Loucy (cell line): ENCODE data around the gene GABBR2.

Experiments used
- H2AFZ ChIP-seq: fragments of 200-600 bp; sonication (generic); 2 replicates; pipeline ENCODE4 v1.6.0; 2016; ENCODE audit warnings: antibody characterized with exemption, mild to moderate bottlenecking, low read length, moderate library complexity
- H3F3A ChIP-seq: fragments of 200-600 bp; 2 replicates; pipeline ENCODE4 v1.6.0; 2016; ENCODE audit warnings: antibody characterized with exemption, low read depth, mild to moderate bottlenecking
- H3K27me3 ChIP-seq: fragments of 200-600 bp; sonication (generic); 2 replicates; pipeline ENCODE4 v1.6.1; 2014; ENCODE audit warnings: low read length, mild to moderate bottlenecking; ENCODE audit not compliant: insufficient read depth, poor library complexity, severe bottlenecking
- H3K36me3 ChIP-seq: fragments of 200-600 bp; sonication (generic); 2 replicates; pipeline ENCODE4 v1.6.1; 2016; ENCODE audit warnings: low read length; ENCODE audit not compliant: insufficient read depth
- H3K4me1 ChIP-seq: fragments of 200-600 bp; sonication (generic); 2 replicates; pipeline ENCODE4 v1.5.1; 2014; ENCODE audit warnings: low read length, mild to moderate bottlenecking; ENCODE audit not compliant: insufficient read depth, poor library complexity, severe bottlenecking
- H3K4me2 ChIP-seq: fragments of 200-600 bp; sonication (generic); 2 replicates; pipeline ENCODE4 v1.6.0; 2014; ENCODE audit warnings: antibody characterized with exemption, low read length, low read depth, mild to moderate bottlenecking; ENCODE audit not compliant: poor library complexity, severe bottlenecking
- H3K4me3 ChIP-seq: fragments of 200-600 bp; sonication (generic); 2 replicates; pipeline ENCODE4 v1.5.1; 2014; ENCODE audit warnings: low read length, mild to moderate bottlenecking, mixed read lengths; ENCODE audit not compliant: poor library complexity, severe bottlenecking
- H3K79me2 ChIP-seq: fragments of 200-600 bp; sonication (generic); 2 replicates; pipeline ENCODE4 v1.6.1; 2014; ENCODE audit warnings: low read length; ENCODE audit not compliant: insufficient read depth
- H3K9ac ChIP-seq: fragments of 200-600 bp; sonication (generic); 2 replicates; pipeline ENCODE4 v1.6.0; 2014; ENCODE audit warnings: mild to moderate bottlenecking, low read depth, low read length, moderate library complexity; ENCODE audit not compliant: poor library complexity, severe bottlenecking
- H3K9me2 ChIP-seq: fragments of 200-600 bp; sonication (generic); replicated peaks from 2 replicates; pipeline ENCODE4 v1.6.1; 2016; ENCODE audit warnings: low read depth, low read length, mixed read lengths
- H3K9me3 ChIP-seq: fragments of 200-600 bp; sonication (generic); 2 replicates; pipeline ENCODE4 v1.6.1; 2014; ENCODE audit warnings: mild to moderate bottlenecking, antibody characterized with exemption, low read length, low read depth; ENCODE audit not compliant: insufficient read depth
- H4K20me1 ChIP-seq: fragments of 200-600 bp; sonication (generic); 2 replicates; pipeline ENCODE4 v1.6.0; 2014; ENCODE audit warnings: antibody characterized with exemption, low read length, mild to moderate bottlenecking; ENCODE audit not compliant: insufficient read depth, poor library complexity, severe bottlenecking
- EZH2phosphoT487 ChIP-seq: fragments of 200-600 bp; IDR thresholded peaks from 2 replicates; pipeline ENCODE4 v1.6.1; 2018; ENCODE audit warnings: antibody characterized with exemption, mild to moderate bottlenecking, moderate library complexity, borderline replicate concordance
- TF ChIP-seq, protein P1 (sequence below): fragments of 200-600 bp; sonication (generic); conservative IDR thresholded peaks from 2 replicates; pipeline ENCODE4 v1.5.1; 2014; ENCODE audit warnings: mild to moderate bottlenecking, antibody characterized with exemption, low read length

GABBR2 gene

DNA sequence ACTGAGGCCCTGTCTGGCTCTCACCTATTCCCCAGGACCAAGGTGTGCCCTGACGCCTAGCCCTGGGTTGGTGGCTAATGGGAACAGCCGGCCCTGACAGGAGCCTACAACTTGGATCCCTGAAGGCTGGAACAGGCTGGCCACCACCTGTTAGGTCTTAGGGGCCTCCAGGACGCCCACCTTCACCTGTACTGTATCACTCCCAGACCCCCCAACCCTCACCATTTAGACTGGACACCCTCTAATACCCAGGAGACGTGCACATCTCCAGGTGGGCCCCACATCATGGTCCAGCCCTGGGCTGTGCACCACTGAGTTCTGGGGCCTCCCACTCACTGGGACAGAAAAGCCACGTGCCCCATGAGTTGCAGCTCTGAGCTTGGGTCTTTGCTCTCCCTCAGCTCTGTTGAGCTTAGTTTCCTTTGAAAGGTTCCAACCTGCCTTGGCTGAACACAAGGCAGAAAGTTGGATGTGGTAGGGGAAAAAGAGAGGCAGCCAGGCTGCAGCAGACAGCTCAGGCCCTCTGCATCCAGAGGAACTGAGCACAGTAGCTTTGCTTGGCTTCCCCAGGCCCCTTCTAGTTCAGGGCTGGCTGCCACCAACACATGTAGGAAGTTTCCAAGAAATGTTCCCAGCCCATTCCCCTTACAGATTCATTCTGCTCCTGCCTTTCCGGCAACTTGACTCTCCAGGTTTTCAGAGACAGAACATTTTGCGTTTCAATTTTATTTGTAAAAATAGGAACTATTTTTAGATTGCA is 336.5 kb downstream of the GABBR2 start:
- TF ChIP-seq, protein P1, sequence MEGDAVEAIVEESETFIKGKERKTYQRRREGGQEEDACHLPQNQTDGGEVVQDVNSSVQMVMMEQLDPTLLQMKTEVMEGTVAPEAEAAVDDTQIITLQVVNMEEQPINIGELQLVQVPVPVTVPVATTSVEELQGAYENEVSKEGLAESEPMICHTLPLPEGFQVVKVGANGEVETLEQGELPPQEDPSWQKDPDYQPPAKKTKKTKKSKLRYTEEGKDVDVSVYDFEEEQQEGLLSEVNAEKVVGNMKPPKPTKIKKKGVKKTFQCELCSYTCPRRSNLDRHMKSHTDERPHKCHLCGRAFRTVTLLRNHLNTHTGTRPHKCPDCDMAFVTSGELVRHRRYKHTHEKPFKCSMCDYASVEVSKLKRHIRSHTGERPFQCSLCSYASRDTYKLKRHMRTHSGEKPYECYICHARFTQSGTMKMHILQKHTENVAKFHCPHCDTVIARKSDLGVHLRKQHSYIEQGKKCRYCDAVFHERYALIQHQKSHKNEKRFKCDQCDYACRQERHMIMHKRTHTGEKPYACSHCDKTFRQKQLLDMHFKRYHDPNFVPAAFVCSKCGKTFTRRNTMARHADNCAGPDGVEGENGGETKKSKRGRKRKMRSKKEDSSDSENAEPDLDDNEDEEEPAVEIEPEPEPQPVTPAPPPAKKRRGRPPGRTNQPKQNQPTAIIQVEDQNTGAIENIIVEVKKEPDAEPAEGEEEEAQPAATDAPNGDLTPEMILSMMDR: no peak
- no peak for TF ChIP-seq EZH2phosphoT487
- no peaks in the 10 kb centered on the region for H3K9me2 ChIP-seq
- no peaks in the 10 kb centered on the region for H4K20me1 ChIP-seq
- no peaks in the 10 kb centered on the region for H3K4me1 ChIP-seq
- no peaks in the 10 kb centered on the region for H3K9me3 ChIP-seq
- H3K36me3 ChIP-seq: no peaks in the 10 kb centered on the region
- no peak overlapping the region for H3K9ac ChIP-seq
- H3F3A ChIP-seq: no peaks in the 10 kb centered on the region
- no peak overlapping the region for H3K4me2 ChIP-seq
- H2AFZ ChIP-seq: no peak overlapping the region
- H3K79me2 ChIP-seq: no peaks in the 10 kb centered on the region
- H3K4me3 ChIP-seq: no peak overlapping the region
- no peaks in the 10 kb centered on the region for H3K27me3 ChIP-seq

DNA sequence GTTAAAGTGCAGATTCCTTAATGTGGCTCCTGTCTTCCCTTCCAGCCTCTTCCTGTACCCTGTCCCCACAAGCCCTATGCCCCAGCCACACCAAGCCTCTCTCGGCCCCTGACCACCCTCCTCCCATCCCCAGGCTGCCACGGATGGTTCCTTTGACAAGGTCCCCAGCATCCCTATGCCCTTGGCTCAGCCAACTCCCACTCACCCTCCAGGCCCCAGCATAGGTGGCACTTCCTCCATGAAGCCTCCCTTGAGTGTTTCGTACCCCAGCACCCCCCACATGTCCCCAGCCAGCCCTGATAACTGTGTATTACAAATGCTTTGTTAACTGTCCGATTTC is 337.8 kb downstream of the GABBR2 start:
- Histone ChIP-seq H3K36me3 (no peaks in the 10 kb centered on the region), H3K4me1 (no peaks in the 10 kb centered on the region), H3K79me2 (no peaks in the 10 kb centered on the region), H3F3A (no peaks in the 10 kb centered on the region), H3K9ac (no peak overlapping the region), H3K9me3 (peaks cover 4% of the 10 kb centered on the region), H2AFZ (no peak overlapping the region), H3K4me2 (no peak overlapping the region), H3K27me3 (no peaks in the 10 kb centered on the region), H3K9me2 (no peaks in the 10 kb centered on the region), H3K4me3 (no peak overlapping the region), H4K20me1 (no peaks in the 10 kb centered on the region)
- TF ChIP-seq, protein P1: no peak
- no peak for TF ChIP-seq EZH2phosphoT487

DNA sequence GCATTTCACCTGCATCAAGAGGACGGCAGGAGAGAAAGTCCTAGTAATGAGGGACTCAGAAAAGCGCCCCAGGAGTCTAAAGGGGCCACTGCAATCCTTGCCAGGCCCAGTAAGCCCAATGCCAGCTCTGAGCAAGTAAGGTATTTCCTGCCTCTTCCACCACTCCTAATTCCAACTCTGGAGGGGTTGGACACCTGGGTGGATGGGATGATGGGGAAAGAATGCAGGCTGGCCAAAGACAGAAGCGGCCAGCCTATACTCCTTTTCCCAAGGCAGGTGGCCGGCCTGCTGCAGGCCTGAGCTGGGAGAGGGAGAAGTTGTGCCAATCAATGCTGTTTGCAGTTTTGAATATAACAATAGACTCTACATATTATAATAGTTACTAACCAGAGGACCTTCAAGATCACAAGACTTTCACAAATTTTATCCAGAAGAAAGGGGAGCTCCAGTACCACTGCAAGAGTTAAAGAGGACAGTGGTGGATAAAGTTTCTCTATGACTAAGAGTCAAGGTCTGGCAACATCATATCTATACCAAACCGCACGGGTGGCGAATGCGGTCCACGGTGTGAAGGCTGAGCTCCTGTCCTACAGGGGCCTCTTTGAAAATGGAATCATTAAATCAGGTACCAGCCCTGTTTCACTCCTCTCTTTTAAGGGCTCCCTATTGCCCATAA is 338.3 kb downstream of the GABBR2 start:
- Histone ChIP-seq H3K36me3 (no peaks in the 10 kb centered on the region), H3K27me3 (no peaks in the 10 kb centered on the region)
- no peak for TF ChIP-seq EZH2phosphoT487
- TF ChIP-seq, protein P1: no peak

More for the DNA sequence above, 338.3 kb downstream of the GABBR2 start:
- Histone ChIP-seq H3K4me2 (no peak overlapping the region), H3K4me3 (no peak overlapping the region), H3K9ac (no peak overlapping the region), H3F3A (no peaks in the 10 kb centered on the region), H3K9me3 (peaks cover 9% of the 10 kb centered on the region), H2AFZ (no peak overlapping the region), H3K9me2 (no peaks in the 10 kb centered on the region), H4K20me1 (no peaks in the 10 kb centered on the region), H3K4me1 (no peaks in the 10 kb centered on the region), H3K79me2 (no peaks in the 10 kb centered on the region)
